ENCODE results near the gene PIP5K1B.

The PIP5K1B gene

GRCh38 chr9:68827837-68828744 is 123.1 kb downstream of the PIP5K1B start:
- TF ChIP-seq ZFX (IDR thresholded peaks at IDR 0.05): no peak
- no peak for TF ChIP-seq CTCF (conservative IDR thresholded peaks at IDR 0.05)
- no peak overlapping the region for H3K27ac ChIP-seq

GRCh38 chr9:68832101-68832500 is 127.1 kb downstream of the PIP5K1B start:
- TF ChIP-seq CTCF (conservative IDR thresholded peaks at IDR 0.05) (no peak), ZFX (IDR thresholded peaks at IDR 0.05) (no peak)
- no peak overlapping the region for H3K27ac ChIP-seq

GRCh38 chr9:68832861-68833518 is 128.0 kb downstream of the PIP5K1B start:
- no peak for TF ChIP-seq ZFX (IDR thresholded peaks at IDR 0.05)
- no peak for TF ChIP-seq CTCF (conservative IDR thresholded peaks at IDR 0.05)
- H3K27ac ChIP-seq: no peak overlapping the region

GRCh38 chr9:68834931-68835520 is 130.0 kb downstream of the PIP5K1B start:
- TF ChIP-seq ZFX (IDR thresholded peaks at IDR 0.05) (no peak), CTCF (conservative IDR thresholded peaks at IDR 0.05) (no peak)
- no peak overlapping the region for H3K27ac ChIP-seq

GRCh38 chr9:68836788-68837187 is 131.7 kb downstream of the PIP5K1B start:
- no peak overlapping the region for H3K27ac ChIP-seq
- no peak for TF ChIP-seq CTCF (conservative IDR thresholded peaks at IDR 0.05)
- no peak for TF ChIP-seq ZFX (IDR thresholded peaks at IDR 0.05)

- H3K27ac ChIP-seq: no peak overlapping the region
- TF ChIP-seq CTCF (conservative IDR thresholded peaks at IDR 0.05): no peak
- TF ChIP-seq ZFX (IDR thresholded peaks at IDR 0.05): no peak
Measured at GRCh38 chr9:68838245-68838644, 133.2 kb downstream of the PIP5K1B start.

Measured in C4-2B (cell line).